H1 (cell line): ENCODE results near the gene ARPP19. TPM values are rescaled to one million over a fixed set of nuclear protein-coding genes. Genes with fewer than 3 reads are reported as not detected.

Experiments
- CTCF ChIA-PET: fragments of 300-600 bp; sonication (Branson Sonifier 250); formaldehyde crosslinking; loops from one replicate; lab custom pipeline; 2021; ENCODE audit not compliant: partially characterized antibody; lab: Charles Lee
- POLR2A ChIA-PET: fragments of 300-600 bp; sonication (Branson Sonifier 250); formaldehyde crosslinking; loops from one replicate; lab custom pipeline; 2021; ENCODE audit warnings: inconsistent platforms; ENCODE audit not compliant: partially characterized antibody; lab: Charles Lee
- DNase-seq, 2 experiments: peaks; one replicate each; pipeline versions ENCODE4 v3.0.0 to v3.0.0-alpha.2; 2010 to 2022; ENCODE audit warnings: low spot score in 2 of 2, low read depth in 1 of 2, mixed read lengths in 1 of 2
- FAIRE-seq: peaks from 2 replicates; lab custom pipeline; 2011; peaks lifted over from hg19 to GRCh38; lab: Jason Lieb, UNC
- H2AFZ ChIP-seq: 2 replicates; pipeline ENCODE4 v1.8.1; 2012; ENCODE audit warnings: low read length, inconsistent platforms
- H2AK5ac ChIP-seq: 2 replicates; pipeline ENCODE4 v1.6.1; 2013; ENCODE audit warnings: low read depth, low read length
- H2BK120ac ChIP-seq: replicated peaks from 2 replicates; pipeline ENCODE3; 2013; ENCODE audit warnings: low read depth, low read length, inconsistent platforms
- H2BK12ac ChIP-seq: 2 replicates; pipeline ENCODE4 v1.6.1; 2013; ENCODE audit warnings: low read depth, low read length
- H2BK15ac ChIP-seq: 2 replicates; pipeline ENCODE4 v1.6.1; 2013; ENCODE audit warnings: low read length
- H2BK20ac ChIP-seq: 2 replicates; pipeline ENCODE4 v1.6.1; 2013; ENCODE audit warnings: low read length
- H2BK5ac ChIP-seq: 2 replicates; pipeline ENCODE4 v1.6.1; 2013; ENCODE audit warnings: low read depth, low read length
- H3K14ac ChIP-seq: 2 replicates; pipeline ENCODE4 v1.6.1; 2013; ENCODE audit warnings: inconsistent platforms; ENCODE audit not compliant: insufficient read length
- H3K18ac ChIP-seq: 2 replicates; pipeline ENCODE4 v1.6.1; 2013; ENCODE audit warnings: low read length; ENCODE audit errors: extremely low read depth
- H3K23ac ChIP-seq: 2 replicates; pipeline ENCODE4 v1.6.1; 2013; ENCODE audit warnings: inconsistent platforms; ENCODE audit not compliant: insufficient read length
- H3K23me2 ChIP-seq: 2 replicates; pipeline ENCODE4 v1.6.1; 2013; ENCODE audit warnings: low read depth, low read length
- H3K27ac ChIP-seq: 2 replicates; pipeline ENCODE4 v1.6.1; 2011; ENCODE audit warnings: low read depth, low read length, inconsistent platforms
- H3K27me3 ChIP-seq, 4 experiments: replicated peaks in 1 of 4; 1 replicate in 1 of 4; 2 replicates in 3 of 4; pipeline versions ENCODE4 v1.6.1 to v1.8.1; 2011 to 2013; ENCODE audit warnings: low read length in 3 of 4, mild to moderate bottlenecking in 3 of 4, inconsistent platforms in 2 of 4, mixed read lengths in 2 of 4, moderate library complexity in 1 of 4; ENCODE audit not compliant: control insufficient read depth in 3 of 4, insufficient read depth in 3 of 4; ENCODE audit errors: extremely low read depth in 1 of 4
- H3K36me3 ChIP-seq, 4 experiments: 2 replicates each; pipeline versions ENCODE4 v1.6.1 to v1.8.1; 2011 to 2013; ENCODE audit warnings: mild to moderate bottlenecking in 4 of 4, low read length in 3 of 4, moderate library complexity in 2 of 4, control low read depth in 1 of 4, inconsistent platforms in 1 of 4; ENCODE audit not compliant: insufficient read depth in 4 of 4, control insufficient read depth in 2 of 4
- H3K4ac ChIP-seq: replicated peaks from 2 replicates; pipeline ENCODE3; 2013; ENCODE audit warnings: low read length, low read depth, mixed read lengths, inconsistent platforms; ENCODE audit not compliant: insufficient read length
- H3K4me1 ChIP-seq, 4 experiments: replicated peaks in 1 of 4; 1 replicate in 1 of 4; 2 replicates in 3 of 4; pipeline versions ENCODE4 v1.6.1 to v1.8.1; 2011 to 2013; ENCODE audit warnings: low read length in 3 of 4, inconsistent platforms in 2 of 4, mixed read lengths in 1 of 4; ENCODE audit not compliant: insufficient read depth in 4 of 4, control insufficient read depth in 3 of 4
- H3K4me2 ChIP-seq, 2 experiments: 2 replicates each; pipeline versions ENCODE4 v1.6.1 to v1.8.1; 2011 to 2013; ENCODE audit warnings: low read depth in 2 of 2, low read length in 2 of 2, control low read depth in 1 of 2, inconsistent platforms in 1 of 2, mild to moderate bottlenecking in 1 of 2; ENCODE audit not compliant: insufficient read depth in 1 of 2
- H3K4me3 ChIP-seq, 4 experiments: fragments of 200-600, 300-600 bp in 1 of 4; sonication (generic), shearing (Covaris generic), sonication (Bioruptor Twin) in 1 of 4; 2 replicates each; pipeline versions ENCODE4 v1.5.1 to v1.8.1; 2011 to 2016; ENCODE audit warnings: low read length in 4 of 4, low read depth in 3 of 4, control low read depth in 2 of 4, inconsistent platforms in 2 of 4, mild to moderate bottlenecking in 2 of 4, mixed read lengths in 1 of 4, moderate library complexity in 1 of 4; ENCODE audit not compliant: insufficient read depth in 2 of 4; ENCODE audit errors: extremely low read depth in 1 of 4
- H3K56ac ChIP-seq: replicated peaks from 2 replicates; pipeline ENCODE3; 2013; ENCODE audit warnings: low read depth, mild to moderate bottlenecking, mixed read lengths, low read length, inconsistent platforms; ENCODE audit not compliant: insufficient read length
- H3K79me1 ChIP-seq: 2 replicates; pipeline ENCODE4 v1.6.1; 2013; ENCODE audit warnings: low read depth, low read length, control low read depth
- H3K79me2 ChIP-seq, 2 experiments: 2 replicates each; pipeline versions ENCODE4 v1.6.1 to v1.8.1; 2012 to 2013; ENCODE audit warnings: low read length in 2 of 2, mild to moderate bottlenecking in 2 of 2, inconsistent platforms in 1 of 2; ENCODE audit not compliant: insufficient read depth in 2 of 2, control insufficient read depth in 1 of 2
- H3K9ac ChIP-seq, 4 experiments: replicated peaks in 1 of 4; 1 replicate in 1 of 4; 2 replicates in 3 of 4; pipeline versions ENCODE4 v1.6.1 to v1.8.1; 2011 to 2013; ENCODE audit warnings: low read depth in 3 of 4, low read length in 3 of 4, control low read depth in 2 of 4, mild to moderate bottlenecking in 2 of 4, moderate library complexity in 2 of 4, inconsistent platforms in 1 of 4; ENCODE audit errors: extremely low read depth in 1 of 4
- H3K9me3 ChIP-seq, 2 experiments: 2 replicates each; pipeline versions ENCODE4 v1.6.1 to v1.8.1; 2012 to 2013; ENCODE audit warnings: mild to moderate bottlenecking in 2 of 2, moderate library complexity in 2 of 2, control low read depth in 1 of 2, inconsistent platforms in 1 of 2, low read depth in 1 of 2, low read length in 1 of 2, mixed read lengths in 1 of 2; ENCODE audit not compliant: insufficient read depth in 2 of 2
- H4K20me1 ChIP-seq, 2 experiments: replicated peaks in 1 of 2; 2 replicates each; pipeline versions ENCODE3 to v1.8.1; 2011 to 2013; ENCODE audit warnings: inconsistent platforms in 2 of 2, low read length in 2 of 2, mild to moderate bottlenecking in 1 of 2; ENCODE audit not compliant: insufficient read depth in 2 of 2, control insufficient read depth in 1 of 2
- H4K5ac ChIP-seq: 2 replicates; pipeline ENCODE4 v1.6.1; 2013; ENCODE audit warnings: low read length, low read depth, mixed read lengths, inconsistent platforms; ENCODE audit not compliant: insufficient read length
- H4K8ac ChIP-seq: 2 replicates; pipeline ENCODE4 v1.8.0; 2013; ENCODE audit warnings: mild to moderate bottlenecking, moderate library complexity, low read length, inconsistent platforms; ENCODE audit not compliant: insufficient read depth; ENCODE audit errors: extremely low read depth
- H4K91ac ChIP-seq: replicated peaks from 2 replicates; pipeline ENCODE3; 2013; ENCODE audit warnings: low read length, mixed read lengths, inconsistent platforms; ENCODE audit not compliant: insufficient read length
- CEBPB ChIP-seq: IDR thresholded peaks from 2 replicates; pipeline ENCODE4 v1.6.1; 2012; ENCODE audit warnings: low read depth, low read length
- MAFK ChIP-seq: IDR thresholded peaks from 2 replicates; pipeline ENCODE4 v1.6.1; 2012; ENCODE audit warnings: low read depth, mild to moderate bottlenecking, improper control_type of control experiment, low read length
- SP2 ChIP-seq: IDR thresholded peaks from 2 replicates; pipeline ENCODE4 v1.6.1; 2012; ENCODE audit warnings: mild to moderate bottlenecking, low read length, inconsistent platforms
- TCF12 ChIP-seq: IDR thresholded peaks from 2 replicates; pipeline ENCODE4 v1.6.1; 2011; ENCODE audit warnings: low read depth, mild to moderate bottlenecking, low read length
- ZNF274 ChIP-seq: IDR thresholded peaks from 2 replicates; pipeline ENCODE4 v1.7.0; 2012; ENCODE audit warnings: low read length, borderline replicate concordance; ENCODE audit errors: extremely low read depth
- WGBS, 2 experiments: shearing (Covaris generic) in 1 of 2; methylation state at CpG; one replicate each; pipeline versions ENCODE4 v1.1.6 to v1.1.7; 2013 to 2015; ENCODE audit warnings: low lambda C conversion rate in 2 of 2, mixed read lengths in 2 of 2, inconsistent platforms in 1 of 2, low coverage in 1 of 2, missing lambda C conversion rate in 1 of 2; ENCODE audit not compliant: insufficient replicate concordance in 2 of 2, insufficient coverage in 1 of 2, insufficient read length in 1 of 2; ENCODE audit errors: extremely low coverage in 1 of 2, missing lambda C conversion rate in 1 of 2; 5-methylcytosine and 5-hydroxymethylcytosine counted together
- polyA plus RNA-seq, 7 experiments: library from polyadenylated mRNA; depleted of rRNA in 3 of 7; stranded (reverse) in 5 of 7; unstranded in 2 of 7; fragments of >200 nt in 5 of 7; fragments of 200-250 nt in 2 of 7; gene quantifications; 1 replicate in 5 of 7; 2 replicates in 1 of 7; 4 replicates in 1 of 7; pipeline versions ENCODE4 v1.2.1 to v1.2.3, GENCODE V29; 2011 to 2013; ENCODE audit warnings: missing spikeins in 2 of 7, mixed read lengths in 2 of 7
- total RNA-seq: library from RNA; stranded (reverse); fragmentation: NEBNext Ultra II Directional; extraction: Animal tissue kit (Norgen Biotek cat#: 25700); gene quantifications from 2 replicates; pipeline ENCODE4 v1.2.1, GENCODE V29; 2021
- TF ChIP-seq, protein P1 (sequence below): IDR thresholded peaks from 2 replicates; pipeline ENCODE4 v1.6.1; 2011; ENCODE audit warnings: low read depth, mild to moderate bottlenecking, low read length; ENCODE audit not compliant: insufficient read depth
- TF ChIP-seq, protein P2 (sequence below): IDR thresholded peaks from 2 replicates; pipeline ENCODE4 v1.6.1; 2011; ENCODE audit warnings: low read length, improper control_type of control experiment
- TF ChIP-seq, protein P3 (sequence below), 3 experiments: IDR thresholded peaks; 1 replicate in 2 of 3; 2 replicates in 1 of 3; pipeline versions ENCODE4 v1.5.1 to v1.6.1; 2011; ENCODE audit warnings: low read length in 3 of 3, mild to moderate bottlenecking in 3 of 3, inconsistent platforms in 2 of 3, low read depth in 1 of 3, moderate library complexity in 1 of 3; ENCODE audit not compliant: insufficient read depth in 1 of 3; ENCODE audit errors: control extremely low read depth in 1 of 3

Gene ARPP19
- total and polyA plus RNA-seq, 2 of the 8 experiments (the other 6 are each of a cell fraction or from before 2014, with no cell fraction given): 81.9 to 274 TPM

DNA sequence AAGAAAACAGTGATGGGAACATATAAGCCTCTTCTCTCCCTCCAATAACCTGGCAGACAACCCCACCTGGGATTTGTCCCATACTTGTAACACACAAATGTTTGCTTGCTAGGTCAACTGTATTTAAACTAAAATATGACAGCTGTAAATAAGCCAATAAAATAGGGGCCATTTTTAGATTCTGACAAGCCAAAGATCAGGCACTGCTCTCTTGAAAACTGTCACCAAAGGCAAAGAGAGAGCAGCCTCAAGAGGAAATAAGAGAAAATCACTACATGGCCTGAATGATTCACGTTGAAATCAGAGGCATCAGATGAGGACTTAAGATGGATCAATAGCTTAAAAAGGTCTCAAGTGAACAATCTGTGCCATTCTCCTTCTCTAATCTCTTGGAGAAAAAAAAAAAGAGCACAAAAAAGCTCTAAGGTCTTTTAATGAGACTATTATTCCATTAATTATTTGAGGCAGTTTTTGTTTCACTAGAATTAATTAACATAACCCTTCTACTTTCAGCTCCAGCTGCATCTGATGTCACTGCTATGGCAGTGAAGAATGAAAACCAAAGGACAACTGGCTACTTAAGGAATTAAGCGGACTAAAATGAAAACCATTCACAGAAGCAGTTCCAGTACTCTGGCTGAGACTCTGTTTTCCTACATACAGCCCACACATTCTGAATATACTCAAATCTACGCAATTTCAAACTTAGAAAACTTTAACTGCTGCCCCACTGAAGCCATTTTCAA lies 59.2 kb downstream of the ARPP19 start:
- CTCF ChIA-PET: interaction anchor here (0.6 kb wide), 2 partner anchors 25 to 293 kb away, joined by 3 read pairs; no protein-coding TSS in a partner anchor
- Histone ChIP-seq H2BK5ac (no peak overlapping the region), H2BK120ac (no peak overlapping the region)
- TF ChIP-seq, protein P1, sequence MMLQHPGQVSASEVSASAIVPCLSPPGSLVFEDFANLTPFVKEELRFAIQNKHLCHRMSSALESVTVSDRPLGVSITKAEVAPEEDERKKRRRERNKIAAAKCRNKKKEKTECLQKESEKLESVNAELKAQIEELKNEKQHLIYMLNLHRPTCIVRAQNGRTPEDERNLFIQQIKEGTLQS: no peak
- TF ChIP-seq, protein P2, sequence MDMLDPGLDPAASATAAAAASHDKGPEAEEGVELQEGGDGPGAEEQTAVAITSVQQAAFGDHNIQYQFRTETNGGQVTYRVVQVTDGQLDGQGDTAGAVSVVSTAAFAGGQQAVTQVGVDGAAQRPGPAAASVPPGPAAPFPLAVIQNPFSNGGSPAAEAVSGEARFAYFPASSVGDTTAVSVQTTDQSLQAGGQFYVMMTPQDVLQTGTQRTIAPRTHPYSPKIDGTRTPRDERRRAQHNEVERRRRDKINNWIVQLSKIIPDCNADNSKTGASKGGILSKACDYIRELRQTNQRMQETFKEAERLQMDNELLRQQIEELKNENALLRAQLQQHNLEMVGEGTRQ: no peak
- TF ChIP-seq SP2 (no peak), CEBPB (no peak), ZNF274 (no peak), MAFK (no peak), TCF12 (no peak)
- TF ChIP-seq, protein P3, sequence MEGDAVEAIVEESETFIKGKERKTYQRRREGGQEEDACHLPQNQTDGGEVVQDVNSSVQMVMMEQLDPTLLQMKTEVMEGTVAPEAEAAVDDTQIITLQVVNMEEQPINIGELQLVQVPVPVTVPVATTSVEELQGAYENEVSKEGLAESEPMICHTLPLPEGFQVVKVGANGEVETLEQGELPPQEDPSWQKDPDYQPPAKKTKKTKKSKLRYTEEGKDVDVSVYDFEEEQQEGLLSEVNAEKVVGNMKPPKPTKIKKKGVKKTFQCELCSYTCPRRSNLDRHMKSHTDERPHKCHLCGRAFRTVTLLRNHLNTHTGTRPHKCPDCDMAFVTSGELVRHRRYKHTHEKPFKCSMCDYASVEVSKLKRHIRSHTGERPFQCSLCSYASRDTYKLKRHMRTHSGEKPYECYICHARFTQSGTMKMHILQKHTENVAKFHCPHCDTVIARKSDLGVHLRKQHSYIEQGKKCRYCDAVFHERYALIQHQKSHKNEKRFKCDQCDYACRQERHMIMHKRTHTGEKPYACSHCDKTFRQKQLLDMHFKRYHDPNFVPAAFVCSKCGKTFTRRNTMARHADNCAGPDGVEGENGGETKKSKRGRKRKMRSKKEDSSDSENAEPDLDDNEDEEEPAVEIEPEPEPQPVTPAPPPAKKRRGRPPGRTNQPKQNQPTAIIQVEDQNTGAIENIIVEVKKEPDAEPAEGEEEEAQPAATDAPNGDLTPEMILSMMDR (IDR thresholded peaks at IDR 0.05; ENCODE audit: control extremely low read depth in 1 of 3, insufficient read depth in 1 of 3, low read depth in 1 of 3, low read length in 3 of 3): no peak

More for the DNA sequence above, 59.2 kb downstream of the ARPP19 start:
- H3K4me2 ChIP-seq: no peak overlapping the region
- H2BK15ac ChIP-seq: no peak overlapping the region
- H3K4ac ChIP-seq: no peak overlapping the region
- H2AFZ ChIP-seq: no peak overlapping the region
- no peak overlapping the region for H3K27ac ChIP-seq
- H3K27me3 ChIP-seq: no peaks in the 10 kb centered on the region
- no peak overlapping the region for H2BK20ac ChIP-seq
- no peaks in the 10 kb centered on the region; the same call in 1 of the 2 replicates for H3K79me1 ChIP-seq
- H3K9me3 ChIP-seq: no peaks in the 10 kb centered on the region
- H3K9ac ChIP-seq: no peak overlapping the region
- WGBS, 2 experiments: 84% methylated on average over 3 of the region's 3 CpGs; no CpG with 5 or more reads in 1 of the 2 experiments
- no peaks in the 10 kb centered on the region for H3K4me1 ChIP-seq
- no peak overlapping the region for H3K18ac ChIP-seq
- DNase-seq (no peak), FAIRE-seq (no peak)
- H4K8ac ChIP-seq: no peak overlapping the region
- H2BK12ac ChIP-seq: no peak overlapping the region
- no peaks in the 10 kb centered on the region for H3K36me3 ChIP-seq
- no peak overlapping the region for H2AK5ac ChIP-seq
- H4K20me1 ChIP-seq: no peaks in the 10 kb centered on the region
- H3K4me3 ChIP-seq: no peak overlapping the region
- POLR2A ChIA-PET: interaction anchor here (1.0 kb wide), 1 partner anchor 55 kb away, joined by 3 read pairs; no protein-coding TSS in a partner anchor
- no peak overlapping the region for H4K91ac ChIP-seq
- H3K14ac ChIP-seq: no peak overlapping the region
- no peak overlapping the region for H4K5ac ChIP-seq
- H3K79me2 ChIP-seq: peaks cover 0 to 16% of the 10 kb centered on the region in 2 experiments; a peak in 1 of 4 replicates
- H3K23ac ChIP-seq: no peak overlapping the region
- no peak overlapping the region for H3K56ac ChIP-seq
- no peaks in the 10 kb centered on the region for H3K23me2 ChIP-seq
